Prostate gland (tissue), 2 donors: ENCODE measurements around the gene CCDC28B. TPM values are rescaled to one million over a fixed set of nuclear protein-coding genes. Genes with fewer than 3 reads are reported as not detected.

Experiments used
- DNase-seq: peaks from one replicate; pipeline ENCODE4 v3.0.0-alpha.2; 2019; ENCODE audit warnings: low spot score
- H3K27ac ChIP-seq, 2 donors: fragments of 200-600 bp; sonication (generic); 2 replicates each; pipeline ENCODE4 v1.5.1; 2017 to 2019
- H3K27me3 ChIP-seq: fragments of 200-600 bp; sonication (generic); replicated peaks from 2 replicates; pipeline ENCODE4 v1.5.1; 2019; ENCODE audit not compliant: insufficient read depth
- H3K36me3 ChIP-seq, 2 donors: fragments of 200-600 bp; sonication (generic); 1 replicate in 1 of 2; 2 replicates in 1 of 2; pipeline versions ENCODE4 v1.5.1 to v1.8.1; 2017 to 2019
- H3K4me1 ChIP-seq: fragments of 200-600 bp; sonication (generic); replicated peaks from 2 replicates; pipeline ENCODE4 v1.5.1; 2019
- H3K4me3 ChIP-seq, 2 donors: fragments of 200-600 bp; sonication (generic); 2 replicates each; pipeline ENCODE4 v1.5.1; 2017 to 2019
- H3K9me3 ChIP-seq: fragments of 200-600 bp; sonication (generic); 2 replicates; pipeline ENCODE4 v1.5.1; 2017
- POLR2A ChIP-seq: fragments of 450-650 bp; IDR thresholded peaks from one replicate; pipeline ENCODE4 v1.6.1; 2016; ENCODE audit warnings: antibody characterized with exemption, mild to moderate bottlenecking
- POLR2AphosphoS5 ChIP-seq: sonication (generic); formaldehyde crosslinking; IDR thresholded peaks from one replicate; pipeline ENCODE4 v1.6.1; 2017; ENCODE audit warnings: antibody characterized with exemption
- WGBS: methylation state at CpG from one replicate; pipeline ENCODE4 v1.1.5; 2018; 5-methylcytosine and 5-hydroxymethylcytosine counted together
- intact Hi-C: fragments of 100-400 bp; cut with DNase I; formaldehyde crosslinking; loops from one replicate; pipeline ENCODE4 v1.14.2; 2022
- total RNA-seq, 2 donors: library from RNA; depleted of rRNA; stranded (reverse); fragments of >200 nt; gene quantifications; one replicate each; pipeline ENCODE4 v1.1.0, GENCODE V29; 2016
- TF ChIP-seq, protein P1 (sequence below), 4 experiments: fragments of 200-600 bp in 2 of 4; fragments of 450-650 bp in 2 of 4; sonication (generic) in 2 of 4; IDR thresholded peaks; 1 replicate in 3 of 4; 2 replicates in 1 of 4; pipeline ENCODE4 v1.5.1; 2016 to 2019; ENCODE audit warnings: antibody characterized with exemption in 4 of 4, mild to moderate bottlenecking in 2 of 4, moderate library complexity in 2 of 4

Gene CCDC28B
- total RNA-seq, 2 donors from 2014 or later, result 2.9 to 85.5 TPM

DNA sequence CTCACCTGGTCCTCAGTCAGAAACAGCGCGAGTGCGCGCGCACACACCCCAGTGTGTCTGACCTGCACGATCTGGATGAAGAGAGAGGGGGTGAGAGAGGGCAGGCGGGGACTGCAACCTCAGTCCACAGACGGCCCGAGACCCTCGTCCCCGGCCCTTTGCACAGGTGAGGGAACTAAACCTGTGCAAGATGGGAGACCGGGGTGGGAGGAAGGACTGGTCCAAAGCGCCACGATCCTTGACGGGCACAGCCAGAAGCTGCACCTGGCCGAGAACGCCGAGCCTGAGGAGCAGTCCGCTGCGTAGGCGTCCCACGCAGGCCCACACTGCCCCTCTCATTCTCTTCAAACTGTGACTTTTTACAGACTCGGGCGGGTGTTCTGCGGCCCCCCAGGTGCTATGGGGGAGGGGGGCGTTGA, 4.6 kb downstream of the CCDC28B start:
- H3K4me1 ChIP-seq, result peaks cover 10% of the 10 kb centered on the region
- 18% methylated on average over 26 of the region's 26 CpGs for WGBS
- intact Hi-C loops, result no loop called here
- no peak for TF ChIP-seq POLR2A
- H3K27me3 ChIP-seq, result no peaks in the 10 kb centered on the region
- H3K4me3 ChIP-seq, result peak overlapping the region; percentile 52 to 61
- no peaks in the 10 kb centered on the region for H3K9me3 ChIP-seq
- DNase-seq, result no peak
- H3K36me3 ChIP-seq, result no peaks in the 10 kb centered on the region
- peak overlapping the region; percentile 37 to 58 for H3K27ac ChIP-seq

DNA sequence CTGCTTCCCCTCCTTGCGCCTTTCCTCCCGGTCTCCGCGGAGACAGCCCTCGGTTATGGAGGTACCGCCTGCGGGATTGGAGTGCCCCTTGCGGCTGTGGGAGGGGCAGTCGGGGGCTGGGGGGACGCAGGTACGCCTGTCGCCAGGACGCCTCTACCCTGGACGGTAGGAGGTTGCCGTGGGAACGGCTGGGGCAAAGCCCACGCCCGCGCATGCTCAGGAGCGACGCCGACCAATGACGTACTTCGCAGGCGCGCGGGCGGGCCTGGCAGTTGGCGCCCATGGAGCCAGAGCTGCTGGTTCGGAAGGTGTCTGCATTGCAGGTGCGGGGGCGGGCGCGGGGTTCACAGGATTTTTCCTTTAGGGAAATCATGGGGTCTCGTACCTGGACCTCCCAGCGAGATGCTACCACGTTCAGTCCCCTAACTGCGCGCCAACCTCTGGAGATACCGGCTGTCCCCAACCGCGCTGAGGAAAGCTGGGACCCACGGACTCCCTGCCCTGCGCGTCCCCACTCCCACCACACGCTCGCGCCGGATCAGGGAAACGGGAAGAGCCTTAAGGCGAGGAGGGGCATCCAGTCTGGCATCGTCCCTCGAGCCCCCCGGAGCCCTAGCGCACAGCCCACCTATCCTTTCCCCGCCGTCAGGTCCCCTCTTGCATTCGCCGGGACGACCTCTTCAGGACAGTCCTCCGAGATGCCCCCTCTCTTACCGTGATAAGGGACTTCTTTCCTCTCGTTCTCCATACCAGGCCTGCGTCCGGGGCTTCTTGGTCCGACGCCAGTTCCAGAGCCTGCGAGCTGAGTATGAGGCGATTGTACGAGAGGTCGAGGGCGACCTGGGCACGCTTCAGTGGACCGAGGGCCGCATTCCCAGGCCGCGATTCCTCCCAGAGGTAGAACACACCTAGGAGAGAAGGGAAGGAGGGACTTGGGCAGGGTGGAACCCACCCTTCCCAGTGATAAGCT, 5.3 kb downstream of the CCDC28B start, which contains the start of gene IQCC:
TSS of gene IQCC (plus strand) at position 271 of the 970 bp plus-strand sequence. CDS start at position 282, 11 bp downstream.
- peak; percentile 49 for TF ChIP-seq POLR2A
- TF ChIP-seq, protein P1, sequence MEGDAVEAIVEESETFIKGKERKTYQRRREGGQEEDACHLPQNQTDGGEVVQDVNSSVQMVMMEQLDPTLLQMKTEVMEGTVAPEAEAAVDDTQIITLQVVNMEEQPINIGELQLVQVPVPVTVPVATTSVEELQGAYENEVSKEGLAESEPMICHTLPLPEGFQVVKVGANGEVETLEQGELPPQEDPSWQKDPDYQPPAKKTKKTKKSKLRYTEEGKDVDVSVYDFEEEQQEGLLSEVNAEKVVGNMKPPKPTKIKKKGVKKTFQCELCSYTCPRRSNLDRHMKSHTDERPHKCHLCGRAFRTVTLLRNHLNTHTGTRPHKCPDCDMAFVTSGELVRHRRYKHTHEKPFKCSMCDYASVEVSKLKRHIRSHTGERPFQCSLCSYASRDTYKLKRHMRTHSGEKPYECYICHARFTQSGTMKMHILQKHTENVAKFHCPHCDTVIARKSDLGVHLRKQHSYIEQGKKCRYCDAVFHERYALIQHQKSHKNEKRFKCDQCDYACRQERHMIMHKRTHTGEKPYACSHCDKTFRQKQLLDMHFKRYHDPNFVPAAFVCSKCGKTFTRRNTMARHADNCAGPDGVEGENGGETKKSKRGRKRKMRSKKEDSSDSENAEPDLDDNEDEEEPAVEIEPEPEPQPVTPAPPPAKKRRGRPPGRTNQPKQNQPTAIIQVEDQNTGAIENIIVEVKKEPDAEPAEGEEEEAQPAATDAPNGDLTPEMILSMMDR (IDR thresholded peaks at IDR 0.05), result peak in 1 of 4 experiments; percentile 11
- peak; percentile 93 for TF ChIP-seq POLR2AphosphoS5
- Histone ChIP-seq H3K4me3 (peak within 1 kb of the TSS; percentile 52 to 61), H3K36me3 (no peaks in the 10 kb centered on the region), H3K27me3 (no peaks in the 10 kb centered on the region), H3K9me3 (no peaks in the 10 kb centered on the region), H3K4me1 (peaks cover 10% of the 10 kb centered on the region), H3K27ac (peak within 1 kb of the TSS; percentile 37 to 58)
- 4% methylated on average over 50 of the region's 77 CpGs for WGBS
- peak; percentile 83 for DNase-seq
- intact Hi-C loops, result no loop called here

DNA sequence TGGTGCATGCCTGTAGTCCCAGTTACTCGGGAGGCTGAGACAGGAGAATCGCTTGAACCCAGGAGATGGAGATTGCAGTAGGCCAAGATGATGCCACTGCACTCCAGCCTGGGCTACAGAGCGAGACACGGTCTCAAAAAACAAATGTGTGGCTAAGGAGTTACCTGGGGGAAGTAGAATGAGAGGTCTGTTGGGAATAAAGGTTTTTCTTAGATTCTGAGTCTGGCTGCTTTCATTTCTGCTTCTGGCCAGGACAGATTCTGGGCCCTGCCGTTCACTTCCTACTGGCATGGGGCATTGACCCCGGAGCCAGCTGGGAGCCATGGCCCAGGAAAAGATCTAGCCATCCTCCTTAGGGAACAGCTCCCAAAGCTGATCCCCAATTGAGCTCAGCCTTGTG, 8.1 kb downstream of the CCDC28B start:
- Histone ChIP-seq H3K27ac (no peak overlapping the region), H3K4me3 (no peak overlapping the region), H3K4me1 (peaks cover 5% of the 10 kb centered on the region), H3K9me3 (no peaks in the 10 kb centered on the region), H3K27me3 (no peaks in the 10 kb centered on the region), H3K36me3 (no peaks in the 10 kb centered on the region)
- intact Hi-C loops, result no loop called here
- WGBS, result 91% methylated on average over 6 of the region's 6 CpGs
- TF ChIP-seq POLR2AphosphoS5 (no peak), POLR2A (no peak)
- TF ChIP-seq, protein P1 (IDR thresholded peaks at IDR 0.05), result no peak
- DNase-seq, result no peak

DNA sequence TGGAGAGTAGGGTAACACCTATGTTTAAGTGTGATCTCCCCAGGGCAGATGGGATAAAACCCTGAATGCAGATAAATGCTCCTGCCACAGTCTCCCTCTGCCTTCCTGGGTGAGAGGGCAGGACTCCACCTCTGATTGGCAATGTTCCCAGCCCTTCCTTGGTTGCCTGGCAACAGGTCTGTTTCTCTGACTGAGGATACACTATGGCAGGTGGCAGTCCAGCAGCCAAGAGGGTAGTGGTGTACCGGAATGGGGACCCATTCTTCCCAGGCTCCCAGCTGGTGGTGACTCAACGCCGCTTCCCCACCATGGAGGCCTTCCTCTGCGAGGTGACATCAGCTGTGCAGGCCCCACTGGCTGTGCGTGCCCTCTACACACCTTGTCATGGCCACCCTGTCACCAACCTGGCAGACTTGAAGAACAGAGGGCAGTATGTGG, 8.5 kb downstream of the CCDC28B start, which contains the start of gene DCDC2B:
TSS of gene DCDC2B (plus strand) at position 199 of the 438 bp plus-strand sequence. CDS start at position 204, 5 bp downstream.
- Histone ChIP-seq H3K27ac (no peak within 1 kb of the TSS), H3K36me3 (no peaks in the 10 kb centered on the region), H3K27me3 (no peaks in the 10 kb centered on the region), H3K9me3 (no peaks in the 10 kb centered on the region), H3K4me3 (no peak within 1 kb of the TSS), H3K4me1 (peaks cover 5% of the 10 kb centered on the region)
- WGBS, result 57% methylated on average over 5 of the region's 5 CpGs
- intact Hi-C loops, result no loop called here
- TF ChIP-seq POLR2A, result no peak
- TF ChIP-seq, protein P1 (IDR thresholded peaks at IDR 0.05), result no peak
- no peak for TF ChIP-seq POLR2AphosphoS5
- no peak for DNase-seq

DNA sequence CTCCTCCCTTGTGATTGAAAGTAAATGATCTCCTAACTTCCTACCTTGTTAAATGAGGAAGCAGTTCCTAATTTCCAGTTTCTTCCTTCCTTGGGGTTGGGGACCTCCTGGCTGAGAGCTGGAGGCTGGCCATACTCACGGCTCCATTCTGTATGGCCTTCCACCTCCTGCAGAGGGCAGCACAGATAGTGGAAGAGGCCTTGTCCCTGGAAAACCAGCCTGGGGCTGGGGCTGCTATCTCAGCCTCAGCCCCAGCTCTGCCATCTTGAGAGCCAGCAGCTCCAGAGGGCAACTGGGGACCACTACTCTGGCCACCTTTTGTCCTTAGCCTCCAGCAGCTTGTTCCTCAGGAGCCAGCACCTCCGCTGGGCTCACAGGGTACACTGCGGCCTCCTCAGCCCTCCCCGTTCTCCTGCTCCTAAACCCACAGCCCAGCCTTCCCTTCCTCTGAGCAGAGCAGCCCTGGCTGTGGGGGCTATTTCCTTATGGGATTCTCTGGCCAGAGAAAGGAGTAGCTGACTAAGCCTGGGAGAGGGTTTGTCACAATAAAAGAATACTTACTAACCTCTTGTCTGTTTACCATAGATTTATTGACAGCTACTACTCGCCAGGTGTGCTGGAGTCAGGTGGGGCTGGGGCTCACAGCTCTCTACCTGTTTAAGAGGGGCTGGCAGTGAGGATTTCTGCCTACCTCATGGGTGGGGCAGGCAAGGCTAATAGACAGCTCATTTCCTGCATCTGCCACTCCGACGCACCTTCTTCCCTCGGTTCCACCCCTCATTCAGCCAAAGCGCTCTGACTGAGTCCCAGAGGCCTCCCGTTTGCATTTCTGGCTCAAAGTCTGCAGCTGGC, 15.5 kb downstream of the CCDC28B start:
- Histone ChIP-seq H3K27me3 (no peaks in the 10 kb centered on the region), H3K27ac (peak overlapping the region; percentile 58 to 66), H3K4me3 (no peak overlapping the region), H3K4me1 (peaks cover 1% of the 10 kb centered on the region), H3K36me3 (peaks cover 0 to 7% of the 10 kb centered on the region in 2 donors), H3K9me3 (no peaks in the 10 kb centered on the region)
- intact Hi-C loops, result no loop called here
- DNase-seq, result peak; percentile 43
- TF ChIP-seq POLR2AphosphoS5 (peak; percentile 8), POLR2A (no peak)
- TF ChIP-seq, protein P1 (IDR thresholded peaks at IDR 0.05), result peak; percentile 33 to 77 (median 67)
- 65% methylated on average over 10 of the region's 10 CpGs for WGBS
